Muscle of leg (tissue), 11 donors: ENCODE results near the gene TRPV5. TPM values are rescaled to one million over a fixed set of nuclear protein-coding genes. Genes with fewer than 3 reads are reported as not detected.

Experiments used
- DNase-seq: peaks from one replicate; pipeline ENCODE4 v3.0.0; 2013
- H3K27ac ChIP-seq: one replicate; pipeline ENCODE4 v1.5.1; 2013; ENCODE audit warnings: mild to moderate bottlenecking, low read length, control low read depth
- H3K27me3 ChIP-seq: one replicate; pipeline ENCODE4 v1.6.1; 2013; ENCODE audit warnings: low read length; ENCODE audit not compliant: control insufficient read depth, insufficient read depth
- H3K36me3 ChIP-seq: one replicate; pipeline ENCODE4 v1.6.1; 2013; ENCODE audit warnings: low read length; ENCODE audit not compliant: control insufficient read depth, insufficient read depth
- H3K4me1 ChIP-seq: one replicate; pipeline ENCODE4 v1.6.1; 2013; ENCODE audit warnings: low read length; ENCODE audit not compliant: control insufficient read depth, insufficient read depth
- H3K4me3 ChIP-seq: one replicate; pipeline ENCODE4 v1.5.1; 2013; ENCODE audit warnings: low read length, control low read depth
- H3K9me3 ChIP-seq: replicated peaks from 2 replicates; pipeline ENCODE4 v1.6.1; 2013; ENCODE audit warnings: low read depth, low read length; ENCODE audit not compliant: control insufficient read depth
- WGBS: methylation state at CpG from one replicate; pipeline ENCODE4 v1.1.5; 2013; ENCODE audit warnings: missing lambda C conversion rate; ENCODE audit not compliant: insufficient coverage; 5-methylcytosine and 5-hydroxymethylcytosine counted together
- polyA plus RNA-seq, 8 donors: library from polyadenylated mRNA; unstranded; fragments of 120-200 nt; gene quantifications; one replicate each; pipeline versions ENCODE4 v1.2.1 to v1.2.3, GENCODE V29; 2013; ENCODE audit warnings: inconsistent platforms in 1 of 8, low replicate concordance in 1 of 8; ENCODE audit not compliant: insufficient read length in 8 of 8, insufficient read depth in 1 of 8
- total RNA-seq: library from RNA; stranded (reverse); fragments of 120-200 nt; gene quantifications from one replicate; pipeline ENCODE4 v1.2.4, GENCODE V29; 2013

Gene TRPV5
- total and polyA plus RNA-seq, 9 donors, result 0.04 to 0.11 (median 0.06) TPM; not detected in 3

- no peak for DNase-seq
- H3K27me3 ChIP-seq, result peaks cover 3% of the 10 kb centered on the region
- no peak overlapping the region for H3K27ac ChIP-seq
- WGBS, result 94% methylated on average over 10 of the region's 15 CpGs
- no peaks in the 10 kb centered on the region for H3K36me3 ChIP-seq
- no peaks in the 10 kb centered on the region for H3K9me3 ChIP-seq
- no peaks in the 10 kb centered on the region for H3K4me1 ChIP-seq
- no peak overlapping the region for H3K4me3 ChIP-seq
Measured at GRCh38 chr7:142872106-142872675, 61.4 kb downstream of the TRPV5 start.

GRCh38 chr7:142871260-142872105 lies 62.1 kb downstream of the TRPV5 start:
- 63% methylated on average over 15 of the region's 23 CpGs for WGBS

GRCh38 chr7:142870566-142871259 lies 62.8 kb downstream of the TRPV5 start:
- Histone ChIP-seq H3K4me3 (no peak overlapping the region), H3K27me3 (no peaks in the 10 kb centered on the region), H3K9me3 (no peaks in the 10 kb centered on the region), H3K27ac (no peak overlapping the region), H3K4me1 (no peaks in the 10 kb centered on the region), H3K36me3 (no peaks in the 10 kb centered on the region)
- WGBS, result 80% methylated on average over 7 of the region's 14 CpGs
- DNase-seq, result no peak

More at GRCh38 chr7:142871260-142872105, 62.1 kb downstream of the TRPV5 start:
- Histone ChIP-seq H3K4me1 (no peaks in the 10 kb centered on the region), H3K27me3 (no peaks in the 10 kb centered on the region), H3K36me3 (no peaks in the 10 kb centered on the region), H3K27ac (no peak overlapping the region), H3K9me3 (no peaks in the 10 kb centered on the region), H3K4me3 (no peak overlapping the region)
- no peak for DNase-seq

- no peaks in the 10 kb centered on the region for H3K9me3 ChIP-seq
- H3K4me3 ChIP-seq, result no peak overlapping the region
- H3K27ac ChIP-seq, result no peak overlapping the region
- DNase-seq, result no peak
- H3K4me1 ChIP-seq, result no peaks in the 10 kb centered on the region
- no peaks in the 10 kb centered on the region for H3K27me3 ChIP-seq
- WGBS, result 79% methylated on average over 3 of the region's 8 CpGs
- no peaks in the 10 kb centered on the region for H3K36me3 ChIP-seq
Measured at GRCh38 chr7:142870147-142870559, 63.4 kb downstream of the TRPV5 start.

GRCh38 chr7:142869434-142869833 lies 64.1 kb downstream of the TRPV5 start:
- Histone ChIP-seq H3K27me3 (no peaks in the 10 kb centered on the region), H3K4me3 (no peak overlapping the region), H3K27ac (no peak overlapping the region), H3K4me1 (no peaks in the 10 kb centered on the region), H3K9me3 (no peaks in the 10 kb centered on the region), H3K36me3 (no peaks in the 10 kb centered on the region)
- WGBS, result no CpG with 5 or more reads among the region's 2 CpGs
- no peak for DNase-seq

GRCh38 chr7:142868986-142869415 lies 64.5 kb downstream of the TRPV5 start:
- Histone ChIP-seq H3K9me3 (no peaks in the 10 kb centered on the region), H3K27me3 (no peaks in the 10 kb centered on the region), H3K27ac (no peak overlapping the region), H3K4me1 (no peaks in the 10 kb centered on the region), H3K4me3 (no peak overlapping the region), H3K36me3 (no peaks in the 10 kb centered on the region)
- 94% methylated on average over 8 of the region's 11 CpGs for WGBS
- DNase-seq, result no peak

GRCh38 chr7:142868188-142868985 lies 65.2 kb downstream of the TRPV5 start:
- Histone ChIP-seq H3K9me3 (no peaks in the 10 kb centered on the region), H3K36me3 (no peaks in the 10 kb centered on the region), H3K27me3 (no peaks in the 10 kb centered on the region), H3K27ac (no peak overlapping the region), H3K4me3 (no peak overlapping the region), H3K4me1 (no peaks in the 10 kb centered on the region)
- WGBS, result 84% methylated on average over 15 of the region's 31 CpGs
- no peak for DNase-seq

GRCh38 chr7:142867398-142868187 lies 66.0 kb downstream of the TRPV5 start:
- no peaks in the 10 kb centered on the region for H3K4me1 ChIP-seq
- H3K9me3 ChIP-seq, result no peaks in the 10 kb centered on the region
- H3K36me3 ChIP-seq, result no peaks in the 10 kb centered on the region
- WGBS, result 72% methylated on average over 10 of the region's 18 CpGs
- no peak overlapping the region for H3K4me3 ChIP-seq
- DNase-seq, result no peak
- no peak overlapping the region for H3K27ac ChIP-seq
- H3K27me3 ChIP-seq, result no peaks in the 10 kb centered on the region

- Histone ChIP-seq H3K9me3 (no peaks in the 10 kb centered on the region), H3K4me3 (no peak overlapping the region), H3K27me3 (no peaks in the 10 kb centered on the region), H3K36me3 (no peaks in the 10 kb centered on the region), H3K27ac (no peak overlapping the region), H3K4me1 (no peaks in the 10 kb centered on the region)
- 65% methylated on average over 4 of the region's 4 CpGs for WGBS
- no peak for DNase-seq
Measured at GRCh38 chr7:142867097-142867378, 66.5 kb downstream of the TRPV5 start.
